ENCODE measurements around the gene ZNF197.

- no peak for TF ChIP-seq MAX (IDR thresholded peaks at IDR 0.05; ENCODE audit: insufficient read depth, insufficient read length)
- no peak for TF ChIP-seq POLR2A (IDR thresholded peaks at IDR 0.05; ENCODE audit: low read depth, low read length)
Measured at GRCh38 chr3:44682182-44682896, 57.5 kb downstream of the ZNF197 start.

Measured in endothelial cell of umbilical vein (primary cell).